ENCODE data around the gene CSTF2.

The CSTF2 gene

GRCh38 chrX:100870527-100870926 lies 50.3 kb downstream of the CSTF2 start:
- in situ Hi-C loops (cut with HindIII; ENCODE audit: low sequenced_read_pairs) = no loop called here

DNA sequence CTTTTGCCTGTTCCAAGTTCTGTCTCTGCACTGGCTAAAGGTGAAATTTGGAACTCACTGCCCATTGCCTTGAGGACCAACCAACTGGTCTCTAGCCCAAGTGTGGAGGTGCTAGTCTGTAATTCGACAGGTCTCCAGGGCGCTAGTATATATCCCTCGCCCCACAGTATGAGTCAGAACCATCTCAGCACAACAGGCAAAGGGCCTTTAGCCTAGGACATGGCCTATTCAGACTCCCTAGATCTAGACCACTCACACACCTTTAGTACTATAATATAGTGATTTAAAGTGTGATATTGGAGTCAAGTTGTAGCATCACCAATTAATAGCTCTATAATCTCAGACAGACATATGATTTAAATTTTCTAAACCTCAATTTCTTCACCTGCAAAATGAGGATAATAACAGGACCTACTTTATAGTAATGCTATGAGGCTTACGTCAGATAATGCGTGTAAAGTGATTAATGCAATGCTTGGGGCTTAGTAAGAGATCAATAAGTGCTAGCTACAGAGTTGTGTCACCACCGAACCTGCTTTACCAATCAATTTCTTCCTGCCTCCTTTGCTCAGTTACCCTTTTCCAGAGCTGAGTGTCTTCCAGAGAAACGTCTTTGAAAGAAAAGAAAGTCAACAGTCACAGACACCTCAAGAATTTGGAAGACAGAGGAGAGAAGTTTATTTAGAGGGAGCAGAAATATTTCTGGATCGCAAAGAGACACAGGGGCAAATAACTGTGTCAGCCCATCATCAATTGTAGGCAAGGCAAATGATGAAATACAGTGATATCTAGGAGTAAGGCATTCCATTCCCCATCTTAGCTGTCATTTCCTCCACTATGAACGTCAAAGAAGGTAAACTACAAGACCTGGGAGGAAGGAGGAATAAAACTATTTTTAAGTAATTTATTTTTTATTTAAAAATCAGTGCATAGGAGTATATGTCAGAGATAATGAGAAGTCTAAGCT lies 51.7 kb downstream of the CSTF2 start:
- in situ Hi-C loops (cut with HindIII; ENCODE audit: low sequenced_read_pairs) = no loop called here

DNA sequence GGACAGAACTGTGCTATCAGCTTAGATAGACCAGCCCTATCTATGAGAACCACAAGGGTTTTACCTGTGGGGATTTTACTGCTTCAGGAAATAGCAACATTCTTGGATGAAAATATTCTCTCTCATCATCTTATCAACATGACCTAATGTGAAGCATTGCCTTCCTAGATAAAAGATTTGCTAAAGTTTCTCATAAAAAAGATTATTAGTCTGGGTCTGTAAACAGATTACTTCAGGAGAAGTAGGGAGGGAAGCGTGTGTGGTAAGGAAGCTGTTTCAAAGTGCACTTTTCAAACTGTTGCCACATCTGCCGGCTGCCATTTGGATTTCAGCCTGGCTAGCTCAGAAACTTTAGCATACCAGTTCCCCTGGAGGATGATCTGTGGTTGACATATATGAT lies 54.1 kb downstream of the CSTF2 start, which contains the start of gene NOX1:
NOX1 (minus strand) TSS at position 35 of the 400 bp plus-strand sequence. CDS start 220 bp downstream, outside the sequence.
- in situ Hi-C loops (cut with HindIII; ENCODE audit: low sequenced_read_pairs) = no loop called here

DNA sequence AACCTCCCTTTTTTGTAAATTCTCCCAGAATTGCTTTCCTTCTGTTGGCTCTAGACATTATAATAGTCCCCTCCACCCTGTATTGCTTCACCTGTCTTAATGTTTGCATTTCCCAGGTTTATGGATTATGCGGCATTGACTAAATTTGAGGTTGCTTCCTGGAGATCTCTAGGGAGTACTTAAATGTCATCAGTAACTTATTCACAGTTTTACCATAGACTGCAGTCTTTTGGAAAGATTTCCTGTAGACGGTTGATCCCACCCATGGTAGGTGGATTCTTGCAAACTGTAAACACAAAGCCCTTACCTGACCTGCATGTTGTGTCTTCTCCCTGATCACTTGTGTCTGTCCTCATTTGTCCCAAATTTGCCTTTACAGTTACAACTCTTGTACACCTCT lies 60.2 kb downstream of the CSTF2 start:
- in situ Hi-C loops (cut with HindIII; ENCODE audit: low sequenced_read_pairs) = no loop called here

GRCh38 chrX:100883654-100884053 lies 63.5 kb downstream of the CSTF2 start:
- in situ Hi-C loops (cut with HindIII; ENCODE audit: low sequenced_read_pairs) = no loop called here

Data from DLD1 (cell line).